Dermis blood vessel endothelial cell (primary cell): ENCODE data around the gene SLC26A11. TPM values are rescaled to one million over a fixed set of nuclear protein-coding genes. Genes with fewer than 3 reads are reported as not detected.
A peak's percentile ranks its signal among the peaks of the same experiment; 100 is the strongest.

Source experiments
- DNase-seq: peaks from one replicate; pipeline ENCODE4 v3.0.0; 2010
- total RNA-seq: library from RNA; depleted of rRNA; stranded (reverse); fragments of >200 nt; gene quantifications from 2 replicates; pipeline ENCODE4 v1.2.3, GENCODE V29; 2014

SLC26A11 gene
- total RNA-seq = 13.3 and 14.8 TPM in 2 replicates

DNA sequence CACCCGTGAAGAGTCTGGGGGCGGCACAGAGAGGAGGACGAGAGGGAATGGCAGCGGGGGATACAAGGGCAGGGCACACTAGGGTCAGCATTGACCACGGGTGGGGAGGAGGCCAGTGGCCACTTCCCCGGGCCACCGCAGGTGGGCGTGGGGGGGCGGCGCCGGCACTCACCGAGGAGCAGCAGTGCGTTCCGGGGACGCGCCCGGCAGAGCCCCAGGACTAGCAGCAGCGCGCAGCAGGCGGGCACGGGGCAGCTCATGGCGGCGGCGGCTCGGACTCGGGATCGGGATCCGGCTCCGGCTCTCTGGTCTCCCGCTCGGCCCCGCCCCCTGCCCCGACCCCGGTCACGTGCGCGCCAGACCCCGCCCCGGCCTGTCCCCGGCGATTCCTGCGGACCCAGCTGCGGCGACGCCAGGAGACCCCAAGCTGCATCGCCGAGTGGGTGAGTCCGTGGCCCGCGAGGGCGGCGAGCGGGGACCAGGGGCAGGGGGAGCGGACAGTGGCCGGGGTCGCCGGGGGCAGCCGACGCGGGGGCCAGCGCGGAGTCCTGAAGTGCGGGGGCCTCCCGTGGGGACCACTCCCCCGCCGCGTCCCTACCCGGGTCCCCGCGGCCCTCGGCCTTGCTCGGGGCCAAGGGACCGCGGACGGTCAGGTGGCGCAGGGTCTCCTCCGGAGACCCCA, at the start of gene SLC26A11, which contains the start of gene SGSH:
SLC26A11 (plus strand) TSS at position 374 of the 682 bp plus-strand sequence. CDS start 1,134 bp downstream, outside the sequence.
SGSH (minus strand) TSS at position 280 of the 682 bp plus-strand sequence; CDS start at position 260, 20 bp downstream.
- peak; percentile 76 for DNase-seq

DNA sequence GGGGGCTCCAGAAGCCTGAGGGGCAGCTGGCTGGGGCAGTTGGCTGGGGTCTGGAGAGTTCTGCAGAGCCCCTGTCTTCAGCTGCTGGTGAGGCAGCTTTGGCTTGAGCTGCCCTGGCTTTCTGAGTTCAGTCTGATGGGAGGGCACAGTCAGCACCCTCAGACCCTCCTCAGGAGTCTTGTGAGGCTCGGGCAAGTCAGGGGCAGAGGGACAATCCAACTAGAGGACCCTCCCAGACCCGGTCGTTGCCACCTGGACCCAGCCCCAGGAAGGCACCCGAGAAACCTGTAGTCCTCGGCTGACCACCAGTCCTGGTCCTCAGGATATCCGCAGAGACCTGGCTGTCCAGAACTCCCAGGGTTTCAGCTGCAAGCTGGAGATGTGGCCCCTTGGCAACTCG, 48.5 kb upstream of the SLC26A11 start:
- no peak for DNase-seq

DNA sequence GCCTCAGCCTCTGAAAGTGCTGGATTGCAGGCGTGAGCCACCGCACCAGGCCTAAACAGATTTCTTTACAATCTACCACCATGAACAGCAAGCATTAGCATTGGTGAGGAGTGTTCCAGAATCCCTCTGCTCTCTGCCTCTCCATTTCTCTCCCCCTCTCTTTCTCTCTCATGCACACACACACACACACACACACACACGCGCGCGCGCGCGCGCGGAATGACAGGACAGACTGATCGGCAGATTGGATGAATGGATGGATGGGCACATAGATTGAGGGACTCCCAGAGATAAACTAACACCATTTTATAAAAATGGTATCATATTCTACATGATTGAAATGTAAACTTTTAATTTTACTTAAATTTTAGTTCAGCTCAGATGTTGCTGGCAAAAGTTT, 47.1 kb upstream of the SLC26A11 start:
- DNase-seq = no peak

DNA sequence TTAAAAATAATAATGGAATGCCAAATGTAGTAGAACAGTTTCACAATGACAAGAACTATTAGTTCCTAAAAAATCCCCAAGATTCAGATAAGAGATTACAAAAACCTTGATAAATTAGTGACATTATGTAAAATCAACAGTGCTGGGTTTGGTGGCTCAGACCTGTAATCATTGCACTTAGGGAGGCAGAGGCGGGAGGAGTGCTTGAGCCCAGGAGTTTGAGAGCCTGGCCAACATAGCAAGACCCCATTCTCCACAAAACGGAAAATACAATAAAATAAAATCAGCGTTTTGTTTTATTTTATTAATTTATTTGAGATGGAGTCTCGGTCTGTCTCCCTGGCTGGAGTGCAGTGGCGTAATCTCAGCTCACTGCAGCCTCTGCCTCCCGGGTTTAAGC, 46.3 kb upstream of the SLC26A11 start:
- DNase-seq = no peak

DNA sequence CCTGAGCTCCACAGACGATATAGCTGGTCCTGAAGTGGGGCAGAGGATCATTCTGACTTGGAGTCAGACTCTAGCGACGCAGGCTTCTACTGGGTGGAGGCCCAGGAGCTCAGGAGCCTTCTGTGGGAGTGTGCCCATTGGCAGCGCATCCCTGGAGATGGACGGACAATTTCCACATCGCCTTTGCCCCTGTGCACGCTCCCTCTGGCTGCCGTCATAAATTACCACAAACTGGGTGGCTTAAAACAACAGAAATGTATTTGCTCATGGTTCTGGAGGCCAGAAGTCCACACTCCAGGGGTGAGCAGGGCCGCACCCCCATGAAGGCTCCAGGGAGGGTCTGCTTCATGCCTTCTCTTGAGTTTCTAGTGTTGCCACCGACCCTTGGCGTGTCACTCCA, 43.5 kb upstream of the SLC26A11 start:
- DNase-seq = no peak

DNA sequence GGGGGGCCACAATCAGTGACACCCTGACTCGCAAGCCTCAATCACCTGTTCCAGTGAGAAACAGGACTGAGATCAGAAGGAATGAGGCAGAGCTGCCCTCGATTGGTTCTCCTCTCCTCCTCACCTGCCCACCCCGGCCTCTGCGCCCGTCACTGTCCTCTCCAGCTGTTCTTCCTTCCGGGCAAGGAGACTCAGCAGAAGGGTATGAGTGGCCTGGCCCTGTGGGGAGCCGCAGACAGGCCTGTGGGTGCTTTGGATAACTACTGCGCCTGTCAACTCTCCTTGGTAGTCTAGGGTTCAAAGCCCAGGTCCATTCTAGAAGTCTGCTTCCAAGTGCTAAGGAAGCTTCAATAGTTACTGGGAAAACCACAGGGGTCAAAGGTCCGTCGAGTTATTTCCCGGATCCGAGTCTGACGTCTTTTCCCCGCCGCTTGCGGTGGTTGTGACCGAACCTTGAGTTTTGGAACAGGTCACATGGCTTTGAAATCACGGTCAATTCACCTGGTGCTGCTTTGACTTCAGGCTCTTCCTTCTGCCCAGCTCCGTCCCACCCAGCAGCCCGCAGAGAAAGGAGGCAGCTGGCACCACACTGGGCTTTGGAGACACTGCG, 42.1 kb upstream of the SLC26A11 start:
- DNase-seq = peak; percentile 72

DNA sequence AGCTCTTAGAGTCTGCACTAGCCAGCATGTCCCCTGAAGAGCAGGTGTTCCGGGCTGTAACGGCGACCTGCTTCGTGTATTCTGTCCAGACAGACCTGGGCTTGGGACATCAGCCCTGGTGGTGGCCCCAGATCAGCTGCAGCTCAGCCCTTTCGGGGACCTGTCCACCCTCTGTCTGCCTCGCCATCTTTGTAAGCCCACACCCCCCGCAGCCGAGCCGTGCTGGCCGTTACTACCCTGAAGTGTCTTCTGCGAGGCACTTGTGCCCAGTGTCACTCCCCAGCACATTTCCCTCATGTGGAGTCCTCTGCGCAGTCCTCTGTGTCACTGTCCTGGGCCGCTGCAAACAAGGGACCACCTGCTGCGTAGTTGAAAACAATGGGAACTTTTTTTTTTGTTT, 40.0 kb upstream of the SLC26A11 start:
- DNase-seq = no peak

DNA sequence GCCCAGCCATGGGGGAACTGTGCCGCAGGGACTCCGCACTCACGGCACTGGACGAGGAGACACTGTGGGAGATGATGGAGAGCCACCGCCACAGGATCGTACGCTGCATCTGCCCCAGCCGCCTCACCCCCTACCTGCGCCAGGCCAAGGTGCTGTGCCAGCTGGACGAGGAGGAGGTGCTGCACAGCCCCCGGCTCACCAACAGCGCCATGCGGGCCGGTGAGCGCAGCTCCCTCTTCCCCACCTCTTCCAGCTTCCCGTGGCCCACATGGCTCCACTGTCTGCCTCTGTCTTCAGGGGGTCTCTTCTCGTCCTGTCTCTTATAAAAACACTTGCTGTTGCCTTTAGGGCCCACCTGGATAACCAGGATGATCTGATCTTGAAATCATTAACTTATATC, 38.8 kb upstream of the SLC26A11 start:
- DNase-seq = no peak

DNA sequence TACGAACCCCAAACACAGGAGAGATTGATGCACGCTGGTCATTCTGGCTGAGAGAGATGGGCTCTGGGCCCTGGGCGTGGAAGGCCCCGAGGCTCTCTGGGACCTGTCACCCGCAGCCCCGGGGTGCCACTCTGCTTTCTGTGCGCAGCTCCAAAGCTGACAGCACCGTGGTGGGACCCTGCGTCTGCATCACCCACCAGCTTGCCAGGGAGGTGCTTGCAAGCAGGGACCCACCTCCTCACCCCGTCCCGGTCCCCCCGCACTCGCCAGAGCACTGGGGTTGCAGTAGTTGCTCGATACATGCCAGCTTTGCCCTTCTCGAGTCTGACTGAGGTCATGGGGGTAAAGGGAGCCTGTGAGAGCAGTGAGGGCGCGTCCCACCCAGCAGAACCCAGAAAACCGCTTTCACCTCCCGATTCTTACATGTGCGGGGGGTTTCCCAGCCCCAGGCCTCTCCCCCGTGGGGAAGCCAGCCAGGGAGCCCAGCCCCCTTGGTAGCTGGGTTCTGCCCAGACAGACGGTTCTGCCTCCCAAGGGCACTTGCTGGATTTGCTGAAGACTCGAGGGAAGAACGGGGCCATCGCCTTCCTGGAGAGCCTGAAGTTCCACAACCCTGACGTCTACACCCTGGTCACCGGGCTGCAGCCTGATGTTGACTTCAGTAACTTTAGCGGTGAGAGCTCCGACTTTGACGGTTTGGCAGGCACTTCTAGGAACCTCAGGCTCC, 37.9 kb upstream of the SLC26A11 start:
- no peak for DNase-seq

DNA sequence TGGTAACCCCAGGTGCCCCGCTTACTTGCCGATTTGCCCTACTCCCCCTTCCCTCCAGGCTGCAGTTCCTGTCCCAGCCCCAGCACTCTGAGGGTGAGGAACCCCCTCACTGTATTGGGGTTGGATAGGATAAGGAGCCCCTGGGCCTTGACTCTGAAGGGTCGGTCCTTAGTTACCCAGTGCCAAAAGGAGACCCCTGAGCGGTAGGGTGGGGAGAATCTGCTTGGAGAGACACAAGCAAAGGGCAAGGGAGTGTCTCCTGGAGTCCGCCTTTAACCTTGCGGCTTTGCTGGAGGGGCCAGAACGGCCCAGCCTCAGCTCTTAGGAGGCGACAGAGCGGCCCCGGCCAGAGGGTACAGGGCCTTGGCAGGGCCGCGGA, 37.4 kb upstream of the SLC26A11 start:
- no peak for DNase-seq

DNA sequence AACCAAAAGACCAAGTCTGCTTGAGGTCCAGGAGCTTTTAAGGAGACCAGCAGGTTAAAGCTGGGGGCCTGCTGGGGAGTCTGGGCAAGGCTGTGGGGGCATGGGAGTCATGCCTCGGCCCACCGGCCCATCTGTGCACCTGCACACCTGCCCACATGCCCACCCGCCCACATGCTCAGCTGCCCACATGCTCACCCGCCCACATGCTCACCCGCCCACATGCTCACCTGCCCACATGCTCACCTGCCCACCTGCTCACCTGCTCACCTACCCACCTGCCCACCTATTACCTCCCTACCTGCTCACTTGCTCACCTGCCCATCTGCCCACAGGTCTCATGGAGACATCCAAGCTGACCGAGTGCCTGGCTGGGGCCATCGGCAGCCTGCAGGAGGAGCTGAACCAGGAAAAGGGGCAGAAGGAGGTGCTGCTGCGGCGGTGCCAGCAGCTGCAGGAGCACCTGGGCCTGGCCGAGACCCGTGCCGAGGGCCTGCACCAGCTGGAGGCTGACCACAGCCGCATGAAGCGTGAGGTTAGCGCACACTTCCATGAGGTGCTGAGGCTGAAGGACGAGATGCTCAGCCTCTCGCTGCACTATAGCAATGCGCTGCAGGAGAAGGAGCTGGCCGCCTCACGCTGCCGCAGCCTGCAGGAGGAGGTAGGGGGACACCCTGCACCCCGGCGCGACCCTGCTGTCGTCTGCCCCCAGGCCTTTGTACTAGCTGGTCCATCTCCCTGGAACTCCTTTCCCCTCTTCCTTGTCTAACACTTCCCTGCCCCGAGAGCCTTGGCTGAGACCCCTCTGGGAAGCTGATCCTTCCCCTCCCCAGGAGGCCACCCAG, 36.4 kb upstream of the SLC26A11 start:
- no peak for DNase-seq

DNA sequence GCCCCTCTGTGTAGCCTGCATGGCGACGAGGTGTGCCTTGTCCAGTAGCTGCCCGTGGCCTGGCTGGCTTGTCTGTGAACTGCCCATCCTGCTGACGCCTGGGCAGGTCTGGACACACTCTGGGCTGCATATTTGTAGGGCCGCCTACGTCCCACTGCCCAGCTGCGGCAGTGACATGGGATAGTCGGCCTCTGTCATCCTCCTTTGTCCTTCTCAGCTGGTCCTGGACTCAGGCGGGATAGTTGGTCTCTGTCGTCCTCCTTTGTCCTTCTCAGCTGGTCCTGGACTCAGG, 35.9 kb upstream of the SLC26A11 start:
- DNase-seq = no peak

DNA sequence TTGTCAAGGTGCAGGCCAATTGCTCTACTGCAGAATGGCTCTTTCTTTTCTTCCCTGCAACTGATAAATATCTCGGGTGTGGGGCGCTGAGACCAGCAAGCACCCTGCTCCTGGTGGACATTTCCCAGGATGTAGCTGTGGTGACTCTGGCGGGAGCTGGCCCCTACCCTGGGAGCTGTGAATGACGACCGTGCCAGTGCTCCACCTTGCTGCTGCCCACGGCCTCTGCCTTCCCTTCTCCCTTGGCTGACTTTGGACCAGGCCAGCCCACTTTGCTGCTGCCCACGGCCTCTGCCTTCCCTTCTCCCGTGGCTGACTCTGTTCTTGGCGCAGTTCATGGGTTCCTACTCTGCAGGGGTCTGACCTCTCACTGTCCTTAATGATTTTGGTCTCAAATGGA, 34.3 kb upstream of the SLC26A11 start:
- DNase-seq = no peak

DNA sequence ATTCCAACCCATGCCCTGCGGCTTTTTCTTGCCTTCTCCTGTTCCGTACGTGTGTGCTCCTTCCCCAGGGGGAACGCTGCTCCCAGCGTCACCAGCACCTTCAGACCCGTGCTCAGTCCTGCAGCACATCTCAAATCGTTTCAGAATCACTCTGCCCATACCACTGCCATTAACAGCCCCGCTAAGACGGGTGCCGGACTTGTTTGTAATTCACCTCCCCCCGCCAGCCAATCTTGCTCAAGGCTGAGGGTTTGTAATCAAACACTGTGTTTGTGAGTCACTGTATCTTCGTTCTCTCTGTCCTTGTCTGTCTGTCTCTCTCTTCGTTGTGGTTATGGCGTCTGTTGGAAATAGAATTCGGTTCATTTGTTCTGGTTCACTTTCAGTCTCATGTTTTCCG, 33.1 kb upstream of the SLC26A11 start:
- no peak for DNase-seq

DNA sequence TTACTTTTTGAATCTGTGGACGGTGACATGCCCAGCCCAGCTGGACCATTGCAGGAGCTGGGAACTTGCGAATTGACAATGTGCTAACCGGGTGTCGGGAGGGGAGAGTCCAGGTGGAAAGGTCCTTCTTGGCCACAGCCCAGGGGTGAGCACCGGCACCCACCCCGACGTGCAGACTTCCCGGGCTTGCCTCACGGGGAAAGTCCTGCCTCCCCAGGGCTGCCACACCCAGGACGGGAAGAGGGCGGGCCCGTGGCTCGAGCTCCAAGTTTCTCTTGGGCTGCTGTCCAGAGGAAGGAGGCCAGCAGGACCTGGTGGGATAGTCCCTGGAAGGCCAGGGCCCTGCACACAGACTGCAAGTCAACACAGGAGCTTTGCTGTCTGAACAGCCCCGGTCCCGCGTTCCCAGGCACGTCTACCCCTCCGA, 32.7 kb upstream of the SLC26A11 start:
- DNase-seq = no peak

DNA sequence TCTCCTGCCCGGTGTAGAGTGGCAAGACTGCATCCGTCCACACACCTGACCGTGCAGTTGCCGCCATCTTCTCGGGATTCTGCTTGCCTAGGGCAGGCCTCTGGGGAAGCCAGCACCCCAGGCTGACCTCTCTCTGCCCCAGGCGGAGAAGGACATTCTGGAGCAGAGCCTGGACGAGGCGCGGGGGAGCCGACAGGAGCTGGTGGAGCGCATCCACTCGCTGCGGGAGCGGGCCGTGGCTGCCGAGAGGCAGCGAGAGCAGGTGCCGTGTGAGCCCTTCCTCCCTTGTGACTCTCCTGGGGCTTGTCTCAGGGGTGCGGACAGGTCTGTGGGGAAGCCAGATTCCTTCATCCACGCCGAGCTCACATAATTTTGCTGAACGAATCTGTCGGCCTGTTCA, 30.6 kb upstream of the SLC26A11 start:
- no peak for DNase-seq

DNA sequence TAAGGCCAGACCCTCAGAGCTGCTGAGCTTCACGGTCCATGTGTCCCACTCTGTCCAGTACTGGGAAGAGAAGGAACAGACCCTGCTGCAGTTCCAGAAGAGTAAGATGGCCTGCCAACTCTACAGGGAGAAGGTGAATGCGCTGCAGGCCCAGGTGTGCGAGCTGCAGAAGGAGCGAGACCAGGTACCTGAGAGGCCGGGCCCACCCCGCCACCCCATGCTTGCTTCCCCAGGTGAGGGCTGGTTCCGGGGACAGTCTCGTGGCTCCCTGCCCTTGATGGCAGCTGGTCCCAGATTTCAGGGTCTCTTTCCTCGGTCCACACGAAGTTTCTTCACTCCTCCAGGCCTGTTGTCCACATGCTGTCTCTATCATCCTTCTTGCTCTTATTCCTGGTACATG, 29.5 kb upstream of the SLC26A11 start:
- DNase-seq = no peak

DNA sequence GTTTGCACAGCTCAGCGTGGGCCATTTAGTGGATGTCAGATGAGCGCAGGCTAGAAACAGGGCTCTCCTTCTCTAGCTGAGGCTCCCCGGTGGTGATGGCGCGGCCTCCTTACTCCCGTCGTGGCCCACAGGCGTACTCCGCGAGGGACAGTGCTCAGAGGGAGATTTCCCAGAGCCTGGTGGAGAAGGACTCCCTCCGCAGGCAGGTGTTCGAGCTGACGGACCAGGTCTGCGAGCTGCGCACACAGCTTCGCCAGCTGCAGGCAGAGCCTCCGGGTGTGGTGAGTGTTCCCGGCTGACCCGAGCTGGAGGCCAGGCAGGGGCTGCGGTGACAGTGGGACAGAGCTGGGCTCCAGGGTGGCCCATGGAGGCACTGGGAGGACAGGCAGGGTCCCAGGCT, 29.0 kb upstream of the SLC26A11 start:
- no peak for DNase-seq

DNA sequence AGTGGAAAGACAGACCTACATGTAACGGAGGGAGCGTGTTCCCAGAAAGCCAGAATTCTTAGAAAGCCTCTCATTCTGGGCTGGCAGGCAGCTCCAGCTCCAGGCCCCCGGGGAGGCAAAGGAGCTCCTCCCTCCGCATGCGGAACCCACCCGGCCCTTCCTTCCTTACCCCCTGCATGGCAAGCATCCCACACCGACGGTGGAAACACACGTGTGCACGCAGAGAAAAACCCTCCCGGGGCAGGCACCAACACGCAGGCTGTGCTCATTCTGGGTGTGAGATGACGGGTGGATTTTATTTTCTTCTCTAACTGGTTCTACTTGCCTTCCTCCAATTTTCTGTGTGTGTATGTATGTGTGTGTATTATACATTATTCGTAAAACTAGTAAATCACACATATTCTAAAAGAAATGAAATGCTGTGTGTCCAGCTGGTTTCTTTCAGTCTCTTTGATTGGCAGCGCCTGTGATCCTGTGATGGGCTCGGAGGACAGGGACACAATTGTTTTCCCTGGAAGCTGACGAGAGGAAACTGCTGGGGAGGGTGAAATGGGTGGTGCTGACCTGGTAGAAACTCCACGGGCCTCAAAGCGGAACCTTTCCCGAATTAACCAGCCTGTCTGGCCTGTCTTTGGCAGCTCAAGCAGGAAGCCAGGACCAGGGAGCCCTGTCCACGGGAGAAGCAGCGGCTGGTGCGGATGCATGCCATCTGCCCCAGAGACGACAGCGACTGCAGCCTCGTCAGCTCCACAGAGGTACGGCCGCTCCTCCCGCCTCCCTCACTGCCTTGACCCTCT, 28.2 kb upstream of the SLC26A11 start:
- DNase-seq = peak; percentile 44

DNA sequence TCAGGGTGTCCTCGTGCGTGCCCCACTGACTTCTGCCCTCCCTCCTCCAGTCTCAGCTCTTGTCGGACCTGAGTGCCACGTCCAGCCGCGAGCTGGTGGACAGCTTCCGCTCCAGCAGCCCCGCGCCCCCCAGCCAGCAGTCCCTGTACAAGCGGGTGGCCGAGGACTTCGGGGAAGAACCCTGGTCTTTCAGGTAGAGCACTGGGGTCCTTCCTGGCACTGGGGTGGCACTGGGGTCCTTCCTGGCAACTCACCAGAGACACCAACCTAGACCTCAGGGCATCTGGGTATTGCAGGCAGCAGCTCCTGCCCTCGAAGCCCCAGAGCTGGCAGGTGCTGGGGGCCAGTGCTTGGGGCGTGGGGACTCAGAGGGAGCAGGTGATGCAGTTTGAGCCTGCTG, 25.1 kb upstream of the SLC26A11 start:
- DNase-seq = no peak

DNA sequence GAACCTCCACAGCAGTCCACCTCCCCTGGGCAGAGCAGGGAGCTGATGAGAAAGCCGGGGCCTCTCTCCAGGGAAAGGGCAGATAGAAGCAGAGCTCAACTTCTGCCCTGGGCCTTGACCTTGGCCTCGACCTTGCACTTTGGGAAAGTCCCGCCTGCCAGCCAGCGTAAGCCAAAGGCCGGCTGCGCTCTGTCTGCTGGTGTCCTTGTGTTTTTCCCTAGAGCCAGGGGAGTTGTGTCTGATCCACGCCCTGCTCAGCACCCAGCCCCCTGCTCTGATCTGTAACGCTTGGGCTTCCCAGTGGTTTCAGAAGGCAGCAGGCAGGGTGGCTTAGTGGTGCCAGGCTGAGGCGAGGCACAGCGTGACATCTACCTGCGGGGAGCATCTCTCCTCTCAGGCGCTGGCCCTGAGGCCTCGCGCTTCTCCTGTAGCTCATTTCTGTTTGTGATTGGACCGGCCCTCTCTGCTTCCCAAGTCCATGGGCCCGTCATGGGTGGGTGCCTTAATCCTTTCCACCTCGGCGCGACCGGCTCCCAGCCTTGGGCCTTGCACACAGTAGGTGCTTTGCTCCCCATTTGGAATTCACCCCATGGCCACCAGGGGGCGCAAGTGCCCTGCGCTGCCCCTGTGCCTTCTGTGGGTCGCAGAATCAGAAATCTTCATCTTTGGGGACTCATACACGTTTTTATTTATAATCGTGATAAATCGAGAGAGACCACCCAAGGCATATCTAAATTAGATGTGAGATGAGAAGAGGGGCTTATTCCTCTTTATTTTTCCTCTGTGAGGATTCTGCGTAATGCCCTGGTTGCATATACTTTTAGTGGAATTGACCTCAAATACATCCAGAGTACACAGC, 24.3 kb upstream of the SLC26A11 start:
- peak; percentile 41 for DNase-seq
